Globus pallidus (tissue), 1 donor: Measurements from ENCODE around the gene TPT1.
A peak's percentile ranks its signal among the peaks of the same experiment; 100 is the strongest.
"Not testable (repeated sequence)": the region's sequence is repeated elsewhere in the genome, so short reads cannot be mapped to it uniquely, and the experiment has no call there.

Source experiments
- DNase-seq: peaks from one replicate; pipeline ENCODE4 v3.0.0-alpha.2; 2015; ENCODE audit warnings: low spot score

TPT1 gene

DNA sequence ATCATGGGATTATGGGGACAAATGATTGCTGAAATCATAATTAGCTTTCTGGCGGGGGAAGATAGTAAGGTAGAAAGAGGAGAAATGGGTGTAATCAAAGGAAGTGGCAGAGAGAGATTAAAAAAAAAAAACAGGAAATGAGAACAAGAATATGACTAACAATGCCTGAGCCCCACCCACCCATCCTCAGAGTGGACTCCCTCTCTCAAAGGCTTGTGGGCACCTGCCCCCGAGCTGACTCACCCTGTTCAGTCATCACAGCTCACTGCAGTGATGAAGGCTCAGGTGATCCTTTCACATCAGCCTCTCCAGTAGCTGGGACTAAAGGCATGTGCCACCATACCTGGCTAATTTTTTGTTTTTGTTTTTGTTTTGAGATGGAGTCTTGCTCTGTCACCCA, 26.4 kb upstream of the TPT1 start:
- DNase-seq = no peak

GRCh38 chr13:45365558-45365885, 24.5 kb upstream of the TPT1 start:
- no peak for DNase-seq

- DNase-seq = no peak
Observed at GRCh38 chr13:45364876-45365557, 24.0 kb upstream of the TPT1 start.

DNA sequence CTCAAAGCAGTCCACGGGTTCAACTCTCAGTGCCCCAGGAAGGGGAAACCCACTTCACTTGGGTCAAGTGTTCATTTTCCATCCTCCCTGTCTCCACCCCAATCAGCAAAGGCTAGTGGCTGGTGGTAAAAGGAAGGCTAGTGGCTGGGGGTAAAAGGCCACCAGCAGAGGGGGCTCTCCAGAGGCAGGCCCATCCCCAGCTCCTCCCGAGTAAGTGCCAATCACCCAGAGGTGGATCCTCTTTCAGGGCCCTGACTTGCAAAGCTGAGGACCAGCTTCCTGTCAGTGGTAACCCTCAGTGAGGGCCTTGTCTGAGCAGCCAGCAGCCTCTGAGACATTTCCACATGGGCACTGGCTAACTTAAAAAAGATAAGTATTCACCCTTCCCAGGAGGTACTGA, 22.0 kb upstream of the TPT1 start:
- no peak for DNase-seq

DNA sequence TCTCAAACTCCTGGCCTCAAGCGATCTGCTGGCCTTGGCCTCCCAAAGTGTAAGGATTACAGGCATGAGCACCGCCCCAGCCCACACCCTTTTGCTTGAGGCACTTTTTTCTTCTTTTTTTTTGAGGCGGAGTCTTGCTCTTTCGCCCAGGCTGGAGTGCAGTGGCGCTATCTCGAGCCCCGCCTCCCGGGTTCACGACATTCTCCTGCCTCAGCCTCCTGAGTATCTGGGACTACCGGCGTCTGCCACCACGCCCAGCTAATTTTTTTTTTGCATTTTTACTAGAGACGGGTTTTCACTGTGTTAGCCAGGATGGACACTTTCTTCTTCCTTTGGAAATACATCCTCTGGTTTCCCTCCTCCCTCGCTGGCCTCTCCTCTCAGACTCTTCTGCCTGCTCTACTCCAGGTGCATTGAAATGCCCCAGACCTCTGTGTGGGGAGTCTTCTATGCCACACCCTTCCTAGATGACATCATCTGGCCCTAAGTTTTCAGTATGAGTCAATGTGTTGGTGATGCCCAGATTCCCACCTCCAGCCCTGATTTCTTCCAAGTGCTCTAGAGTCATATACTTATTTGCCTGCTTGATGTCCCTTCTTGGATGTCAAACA, 20.7 kb upstream of the TPT1 start:
- no peak for DNase-seq

DNA sequence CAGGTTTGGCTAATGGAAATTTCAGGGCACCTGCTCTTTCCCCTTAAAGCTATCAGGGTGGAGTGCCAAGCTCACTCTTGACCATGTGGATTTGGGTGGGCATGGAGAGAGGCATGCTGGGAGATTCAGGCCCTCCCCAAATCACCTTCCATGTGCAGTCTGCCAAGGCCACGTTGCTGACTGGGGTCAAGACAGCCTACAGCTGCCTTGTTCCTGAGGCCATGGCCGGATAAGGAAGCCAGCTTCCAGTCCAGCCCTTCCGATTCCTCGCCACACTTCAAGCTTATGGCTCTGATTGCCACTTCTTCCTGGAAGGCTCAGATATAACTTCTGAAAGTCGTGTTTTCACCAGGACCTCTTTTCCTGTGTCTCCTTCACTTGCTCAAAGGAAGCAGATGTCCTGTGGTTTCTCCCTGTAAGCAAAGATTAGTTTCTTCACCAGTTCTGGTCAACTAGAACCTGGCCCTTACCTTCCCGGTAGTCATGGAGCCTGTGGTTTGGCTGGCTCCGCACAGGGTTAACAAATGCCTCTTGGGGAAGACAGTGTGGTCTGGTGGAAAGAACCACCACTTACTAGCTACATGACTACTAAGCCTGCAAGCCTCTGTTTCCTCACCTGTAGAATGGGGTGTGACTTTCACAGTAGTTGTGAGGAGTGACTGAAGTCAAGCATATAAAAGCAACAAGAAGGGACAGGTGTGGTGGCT, 16.1 kb upstream of the TPT1 start:
- DNase-seq = no peak

- no peak for DNase-seq
Observed at GRCh38 chr13:45353895-45354294, 12.9 kb upstream of the TPT1 start.

DNA sequence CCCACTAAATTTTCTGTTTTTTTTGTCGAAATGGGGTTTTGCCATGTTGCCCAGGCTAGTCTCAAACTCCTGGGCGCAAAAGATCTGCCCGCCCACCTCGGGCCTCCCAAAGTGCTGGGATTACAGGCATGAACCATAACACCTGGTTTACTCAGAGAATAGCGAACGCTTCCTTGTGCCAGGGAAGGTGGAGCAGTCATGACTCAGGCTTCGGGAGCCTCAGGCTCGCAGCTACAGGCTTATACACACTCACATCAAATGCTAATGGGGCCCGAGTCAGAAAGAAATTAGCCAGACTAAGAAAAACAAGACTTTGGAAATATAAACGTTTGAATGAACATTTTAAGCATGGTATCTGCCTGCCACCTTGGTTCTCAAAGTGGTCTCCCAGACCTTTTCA, 11.0 kb upstream of the TPT1 start:
- no peak for DNase-seq

- DNase-seq = no peak
Observed at GRCh38 chr13:45350152-45350551, 9.2 kb upstream of the TPT1 start.

GRCh38 chr13:45349438-45349837, 8.5 kb upstream of the TPT1 start:
- no peak for DNase-seq

- not testable (repeated sequence) for DNase-seq
Observed at GRCh38 chr13:45344064-45344463, 3.1 kb upstream of the TPT1 start.

DNA sequence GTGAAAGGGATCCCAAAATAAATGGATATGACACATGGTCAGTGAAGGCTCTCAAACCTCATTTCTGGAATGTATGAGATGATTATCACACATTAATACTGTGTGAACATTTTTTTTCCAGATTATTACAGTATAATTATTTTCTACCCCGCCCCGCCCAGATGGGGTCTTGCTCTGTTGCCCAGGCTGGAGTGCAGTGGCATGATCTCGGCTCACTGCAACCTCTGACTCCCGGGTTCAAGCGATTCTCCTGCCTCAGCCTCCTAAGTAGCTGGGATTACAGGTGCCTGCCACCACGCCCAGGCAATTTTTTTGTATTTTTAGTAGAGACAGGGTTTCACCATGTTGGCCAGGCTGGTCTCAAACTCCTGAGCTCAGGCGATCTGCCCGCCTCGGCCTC, 2.1 kb upstream of the TPT1 start:
- not testable (repeated sequence) for DNase-seq

GRCh38 chr13:45342668-45343067, 1.7 kb upstream of the TPT1 start:
- DNase-seq = not testable (repeated sequence)

- DNase-seq = no peak
Observed at GRCh38 chr13:45341799-45342500, 967 bp upstream of the TPT1 start.

- peak; percentile 91 for DNase-seq
Observed at GRCh38 chr13:45340422-45341033, 455 bp downstream of the TPT1 start.

DNA sequence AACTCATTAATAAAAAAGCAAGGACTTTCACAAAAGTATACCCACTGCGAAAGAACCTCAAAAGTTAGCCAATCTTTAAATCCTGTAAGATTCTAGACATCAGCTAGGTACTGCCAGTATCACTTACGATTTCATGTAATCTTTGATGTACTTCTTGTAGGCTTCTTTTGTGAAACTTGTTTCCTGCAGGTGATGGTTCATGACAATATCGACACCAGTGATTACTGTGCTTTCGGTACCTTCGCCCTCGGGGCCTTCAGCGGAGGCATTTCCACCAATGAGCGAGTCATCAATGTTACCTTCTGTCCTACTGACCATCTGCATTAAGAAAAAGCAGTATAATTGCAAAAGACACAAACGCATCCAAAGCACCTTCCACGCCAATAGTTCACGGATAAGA, 1.1 kb downstream of the TPT1 start:
- no peak for DNase-seq

DNA sequence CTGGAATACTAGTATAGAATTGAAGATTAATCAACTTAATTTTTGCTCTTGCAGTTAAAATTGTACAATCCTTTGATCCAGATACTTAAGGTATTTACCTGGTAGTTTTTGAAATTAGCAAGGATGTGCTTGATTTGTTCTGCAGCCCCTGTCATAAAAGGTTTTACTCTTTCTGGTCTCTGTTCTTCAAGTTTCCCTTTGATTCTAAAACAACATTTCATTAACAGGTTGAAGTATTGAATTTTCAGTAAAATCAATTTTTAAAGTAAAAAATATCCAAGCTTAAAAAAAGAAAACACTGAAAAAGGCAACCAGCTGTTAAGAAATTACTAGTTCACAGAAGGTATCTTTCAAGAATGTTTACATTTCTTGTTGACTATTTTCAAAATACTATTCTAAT, 1.6 kb downstream of the TPT1 start:
- no peak for DNase-seq

- DNase-seq = no peak
Observed at GRCh38 chr13:45337803-45338202, 3.2 kb downstream of the TPT1 start.

DNA sequence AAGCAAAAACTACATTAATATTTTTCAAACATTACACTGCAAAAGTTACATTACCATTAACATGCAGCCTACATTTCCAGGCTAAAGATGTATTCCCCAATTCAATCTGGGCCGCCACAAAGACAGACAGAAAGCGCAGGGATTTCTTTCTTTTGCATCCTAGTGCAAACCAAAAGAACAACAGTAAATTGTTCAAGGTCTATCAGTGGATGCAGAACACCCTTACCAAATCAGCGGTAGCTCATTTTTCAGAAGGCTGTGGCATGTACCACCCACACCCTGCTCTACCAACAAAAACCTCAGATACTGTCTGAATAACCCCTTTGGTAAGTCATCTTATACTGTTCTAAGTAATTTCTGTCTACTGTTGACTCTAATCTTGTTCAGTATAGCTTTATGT, 3.6 kb downstream of the TPT1 start:
- no peak for DNase-seq

DNA sequence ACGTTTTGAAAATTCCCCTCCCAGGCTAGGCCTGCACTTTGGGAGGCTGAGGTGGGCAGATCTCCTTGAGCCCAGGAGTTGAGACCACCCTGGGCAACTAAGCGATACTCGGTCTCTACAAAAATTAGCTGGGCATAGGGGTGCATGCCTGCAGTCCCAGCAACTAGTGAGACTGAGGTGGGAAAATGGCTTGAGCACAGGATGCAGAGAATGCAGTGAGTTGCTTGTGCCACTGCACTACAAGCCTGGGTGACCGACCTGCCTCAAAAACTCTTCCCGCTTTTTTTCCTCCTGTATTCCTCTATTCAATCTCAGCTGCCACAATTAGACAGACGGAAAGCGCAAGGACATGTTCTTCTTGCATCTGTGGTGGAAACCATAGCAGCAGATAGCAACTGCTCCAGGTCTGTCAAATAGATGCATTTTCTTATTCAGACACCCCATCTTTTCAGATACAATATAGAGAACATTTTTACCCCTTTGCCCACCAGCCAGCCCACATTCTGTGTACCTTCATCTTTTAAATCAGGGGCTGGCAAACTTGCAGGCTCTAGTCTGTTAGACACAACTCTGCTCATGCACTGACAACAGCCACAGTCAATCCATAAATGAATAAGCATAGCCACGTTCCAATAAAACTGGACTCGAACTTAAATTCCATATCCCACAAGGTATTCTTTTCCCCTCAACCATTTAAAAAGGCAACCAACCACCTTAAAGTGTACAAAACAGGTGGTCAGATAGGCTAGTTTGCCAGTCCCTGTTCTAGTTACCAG, 4.8 kb downstream of the TPT1 start:
- no peak for DNase-seq

GRCh38 chr13:45335397-45336024, 5.5 kb downstream of the TPT1 start:
- no peak for DNase-seq
